Spleen (tissue), 7 donors: ENCODE data around the gene SPATA6.

Source experiments
- CTCF ChIP-seq, 11 experiments: fragments of 200-600 bp in 7 of 11; fragments of 450-650 bp in 4 of 11; sonication (generic) in 4 of 11; IDR thresholded peaks in 8 of 11; conservative IDR thresholded peaks in 3 of 11; 1 replicate in 7 of 11; 2 replicates in 4 of 11; pipeline versions ENCODE4 v1.4.0 to v1.8.0; 2016 to 2021; ENCODE audit warnings: antibody characterized with exemption in 11 of 11, inconsistent platforms in 4 of 11, mild to moderate bottlenecking in 1 of 11
- POLR2AphosphoS5 ChIP-seq, 3 donors: sonication (generic); formaldehyde crosslinking; IDR thresholded peaks; one replicate each; pipeline ENCODE4 v1.5.1; 2017; ENCODE audit warnings: antibody characterized with exemption in 3 of 3
- donor health status: DM: no; HTN: no; CAD: no; lungs with moderate emphysema.
- donor health status: DM: no; HTN: no; CAD: no.
- donor health status: DM: no; HTN: no; CAD: no.

- TF ChIP-seq CTCF (IDR thresholded peaks at IDR 0.05 in 8 of 11, conservative IDR thresholded peaks at IDR 0.05 in 3 of 11): no peak
- TF ChIP-seq POLR2AphosphoS5 (IDR thresholded peaks at IDR 0.05): no peak
Measured at GRCh38 chr1:48302652-48303051, 169.4 kb downstream of the SPATA6 start.
